Measurements from ENCODE around the gene PHF21A.
A peak's percentile ranks its signal among the peaks of the same experiment; 100 is the strongest.

The PHF21A gene

GRCh38 chr11:45887587-45887986, 233.7 kb downstream of the PHF21A start:
- no peak for DNase-seq (ENCODE audit: low spot score)
- no peak overlapping the region for H3K27ac ChIP-seq
- H3K4me3 ChIP-seq = no peak overlapping the region
- no peak for TF ChIP-seq CTCF (IDR thresholded peaks at IDR 0.05)

- TF ChIP-seq CTCF (IDR thresholded peaks at IDR 0.05) = no peak
- H3K4me3 ChIP-seq = no peak overlapping the region
- DNase-seq (ENCODE audit: low spot score) = no peak
- no peak overlapping the region for H3K27ac ChIP-seq
Measured at GRCh38 chr11:45886816-45887520, 234.3 kb downstream of the PHF21A start.

- no peak for TF ChIP-seq CTCF (IDR thresholded peaks at IDR 0.05)
- Histone ChIP-seq H3K27ac (no peak overlapping the region), H3K4me3 (peak overlapping the region; percentile 80)
- DNase-seq (ENCODE audit: low spot score) = no peak
Measured at GRCh38 chr11:45885921-45886721, 235.1 kb downstream of the PHF21A start.

- DNase-seq (ENCODE audit: low spot score) = no peak
- no peak for TF ChIP-seq CTCF (IDR thresholded peaks at IDR 0.05)
Measured at GRCh38 chr11:45885274-45885920, 235.9 kb downstream of the PHF21A start, which contains the start of gene MAPK8IP1. TSS of gene MAPK8IP1 (plus strand) at chr11:45885651. CDS start at chr11:45885821, 170 bp downstream.

GRCh38 chr11:45884596-45885185, 236.6 kb downstream of the PHF21A start:
- peak overlapping the region; percentile 80 for H3K4me3 ChIP-seq
- TF ChIP-seq CTCF (IDR thresholded peaks at IDR 0.05) = no peak
- H3K27ac ChIP-seq = no peak overlapping the region
- no peak for DNase-seq (ENCODE audit: low spot score)

More at GRCh38 chr11:45885274-45885920, 235.9 kb downstream of the PHF21A start, which contains the start of gene MAPK8IP1:
- H3K27ac ChIP-seq = no peak within 1 kb of the TSS
- H3K4me3 ChIP-seq = peak within 1 kb of the TSS; percentile 80

All from coronary artery (tissue), 2 donors.